Heart right ventricle (tissue), 16 donors: ENCODE results near the gene IL34. TPM values are rescaled to one million over a fixed set of nuclear protein-coding genes. Genes with fewer than 3 reads are reported as not detected.

Experiments used
- ATAC-seq, 8 donors: fragments of 200-7000 bp; cut with Tn5 transposase; one replicate each; pipeline ENCODE4 v1.9.1; 2020; ENCODE audit warnings: mild to moderate bottlenecking in 8 of 8, moderate library complexity in 8 of 8, moderate number of reproducible peaks in 1 of 8
- DNase-seq, 2 donors: peaks; one replicate each; pipeline ENCODE4 v3.0.0-alpha.2; 2020
- H3K27ac ChIP-seq, 10 donors: fragments of 200-600 bp; sonication (generic) in 2 of 10; one replicate each; pipeline versions ENCODE4 v1.5.0 to v1.8.0; 2020 to 2022; ENCODE audit warnings: mild to moderate bottlenecking in 3 of 10
- H3K27me3 ChIP-seq, 7 donors: fragments of 200-600 bp; one replicate each; pipeline ENCODE4 v1.8.0; 2021 to 2022; ENCODE audit warnings: mild to moderate bottlenecking in 2 of 7
- H3K36me3 ChIP-seq, 9 donors: fragments of 200-600 bp; sonication (generic) in 1 of 9; one replicate each; pipeline versions ENCODE4 v1.5.0 to v1.8.0; 2020 to 2022; ENCODE audit warnings: mild to moderate bottlenecking in 2 of 9
- H3K4me1 ChIP-seq, 9 donors: fragments of 200-600 bp; sonication (generic) in 1 of 9; one replicate each; pipeline versions ENCODE4 v1.5.0 to v1.8.0; 2020 to 2022; ENCODE audit warnings: mild to moderate bottlenecking in 4 of 9
- H3K4me3 ChIP-seq, 10 donors: fragments of 200-600 bp; sonication (generic) in 2 of 10; one replicate each; pipeline versions ENCODE4 v1.5.0 to v1.8.0; 2020 to 2022; ENCODE audit warnings: mild to moderate bottlenecking in 7 of 10, moderate library complexity in 2 of 10
- H3K9me3 ChIP-seq, 11 donors: fragments of 200-600 bp in 10 of 11; sonication (generic) in 2 of 11; one replicate each; pipeline versions ENCODE4 v1.5.0 to v1.8.0; 2013 to 2022; ENCODE audit warnings: mild to moderate bottlenecking in 2 of 11, control low read depth in 1 of 11, moderate library complexity in 1 of 11
- CTCF ChIP-seq, 9 donors: fragments of 200-600 bp; sonication (generic) in 2 of 9; IDR thresholded peaks; one replicate each; pipeline versions ENCODE4 v1.5.0 to v1.8.0; 2021 to 2022; ENCODE audit warnings: antibody characterized with exemption in 9 of 9, mild to moderate bottlenecking in 5 of 9, moderate library complexity in 1 of 9
- WGBS, 2 donors: extraction: QIAGEN DNeasy Blood & Tissue Kit; methylation state at CpG; one replicate each; pipeline ENCODE4 v1.1.7; 2013; ENCODE audit warnings: inconsistent platforms in 1 of 2; 5-methylcytosine and 5-hydroxymethylcytosine counted together
- intact Hi-C, 10 donors: fragments of 100-400 bp; cut with DNase I; formaldehyde crosslinking; loops; one replicate each; pipeline versions ENCODE4 v1.11.1 to v1.14.2; 2022
- polyA plus RNA-seq, 2 donors: library from polyadenylated mRNA; stranded (reverse); fragments of 200-250 nt; gene quantifications; one replicate each; pipeline ENCODE4 v1.2.3, GENCODE V29; 2013
- total RNA-seq, 10 donors: library from RNA; stranded (reverse); fragmentation: NEBNext Ultra II Directional in 3 of 10; extraction: Animal tissue kit (Norgen Biotek cat#: 25700) in 3 of 10; gene quantifications; one replicate each; pipeline versions ENCODE4 v1.2.1 to v1.2.4, GENCODE V29; 2021 to 2023
- donor health status: Arrhythmogenic right ventricular cardiomyopathy.
- donor health status: ischemic (EF 13 %, LVEDD 7.1; RV severe dilation, severe dysfunction).
- donor health status: healthy with polysubstance abuse.
- donor health status: DM: no; HTN: yes; CAD: no.
- donor health status: DM: no; HTN: no; CAD: no.
- donor health status: ischemic (EF 25% LVEDD 6.9; RV normal size, moderate dysfunction).
- donor health status: ischemic (EF 25% LVEDD 5.7; RV mildly dilated, moderate dysfunction).
- donor health status: healthy.
- donor health status: DM: yes; HTN: yes; CAD: no.
- donor health status: Ischemic cardiomyopathy.
- donor health status: ischemic (EF 35%, LVEDD 5.7; RV mildly dilated, moderate dysfunction).
- donor health status: nonischemic (EF 11% LVEDD 7.7; RV severe dilation, severe dysfunction).
- donor health status: DM: yes; HTN: yes; CAD: no.
- donor health status: PGD.
- donor health status: ischemic (EF 29% LVEDD 5.4; RV normal size, mild dysfunction).
- donor health status: nonischemic (EF 23%, LVEDD 6.1; RV moderate dilation, normal function).

IL34 gene
- total and polyA plus RNA-seq, 12 donors: 0.37 to 4.4 (median 2.1) TPM

- Histone ChIP-seq H3K27me3 (no peaks in the 10 kb centered on the region), H3K9me3 (no peaks in the 10 kb centered on the region), H3K36me3 (peaks cover 4 to 47% (median 33%) of the 10 kb centered on the region in 9 donors), H3K4me1 (peaks cover 0 to 26% (median 9%) of the 10 kb centered on the region in 9 donors), H3K4me3 (no peak overlapping the region), H3K27ac (peak overlapping the region in 1 of 10 donors; percentile 15)
- no peak for DNase-seq
- 78 to 80% methylated on average over 17 of the region's 17 CpGs for WGBS, 2 donors
- intact Hi-C loops: no loop called here
- TF ChIP-seq CTCF (IDR thresholded peaks at IDR 0.05): no peak
- no peak for ATAC-seq
Observed at GRCh38 chr16:70661534-70661917, 15.2 kb downstream of the IL34 start.

- H3K4me1 ChIP-seq: peaks cover 0 to 26% (median 9%) of the 10 kb centered on the region in 9 donors
- no peak overlapping the region for H3K4me3 ChIP-seq
- WGBS, 2 donors: 65 to 67% methylated on average over 21 of the region's 21 CpGs
- ATAC-seq (peak in 7 of 8 donors; percentile 8 to 48 (median 22)), DNase-seq (no peak)
- TF ChIP-seq CTCF (IDR thresholded peaks at IDR 0.05): no peak
- H3K9me3 ChIP-seq: no peaks in the 10 kb centered on the region
- peak overlapping the region in 2 of 10 donors; percentile 3 to 15 for H3K27ac ChIP-seq
- H3K36me3 ChIP-seq: peaks cover 4 to 53% (median 38%) of the 10 kb centered on the region in 9 donors
- intact Hi-C loops: no loop called here
- H3K27me3 ChIP-seq: no peaks in the 10 kb centered on the region
Observed at GRCh38 chr16:70661918-70662641, 15.7 kb downstream of the IL34 start.

- Histone ChIP-seq H3K27me3 (no peaks in the 10 kb centered on the region), H3K27ac (peak overlapping the region in 1 of 10 donors; percentile 15), H3K4me3 (no peak overlapping the region), H3K4me1 (peaks cover 0 to 33% (median 9%) of the 10 kb centered on the region in 9 donors), H3K36me3 (peaks cover 4 to 58% (median 38%) of the 10 kb centered on the region in 9 donors), H3K9me3 (no peaks in the 10 kb centered on the region)
- intact Hi-C loops: no loop called here
- WGBS, 2 donors: 85 to 87% methylated on average over 8 to 13 of the region's 13 CpGs
- DNase-seq (no peak), ATAC-seq (peak in 1 of 8 donors; percentile 2)
- TF ChIP-seq CTCF (IDR thresholded peaks at IDR 0.05): no peak
Observed at GRCh38 chr16:70662991-70663523, 16.7 kb downstream of the IL34 start.

- Histone ChIP-seq H3K36me3 (peaks cover 4 to 65% (median 44%) of the 10 kb centered on the region in 9 donors), H3K27me3 (no peaks in the 10 kb centered on the region), H3K4me3 (no peak overlapping the region), H3K9me3 (peaks cover 0 to 2% (median 0%) of the 10 kb centered on the region in 11 donors), H3K4me1 (peaks cover 0 to 37% (median 9%) of the 10 kb centered on the region in 9 donors), H3K27ac (no peak overlapping the region)
- no peak for DNase-seq
- WGBS, 2 donors: 95 to 96% methylated on average over 56 of the region's 56 CpGs
- peak in 1 of 8 donors; percentile 7 for ATAC-seq
- intact Hi-C loops: no loop called here
- no peak for TF ChIP-seq CTCF (IDR thresholded peaks at IDR 0.05)
Observed at GRCh38 chr16:70663524-70664324, 17.4 kb downstream of the IL34 start.
